ENCODE measurements around the gene ATG16L2.
"Not testable (repeated sequence)": the region's sequence is repeated elsewhere in the genome, so short reads cannot be mapped to it uniquely, and the experiment has no call there.

ATG16L2 gene

DNA sequence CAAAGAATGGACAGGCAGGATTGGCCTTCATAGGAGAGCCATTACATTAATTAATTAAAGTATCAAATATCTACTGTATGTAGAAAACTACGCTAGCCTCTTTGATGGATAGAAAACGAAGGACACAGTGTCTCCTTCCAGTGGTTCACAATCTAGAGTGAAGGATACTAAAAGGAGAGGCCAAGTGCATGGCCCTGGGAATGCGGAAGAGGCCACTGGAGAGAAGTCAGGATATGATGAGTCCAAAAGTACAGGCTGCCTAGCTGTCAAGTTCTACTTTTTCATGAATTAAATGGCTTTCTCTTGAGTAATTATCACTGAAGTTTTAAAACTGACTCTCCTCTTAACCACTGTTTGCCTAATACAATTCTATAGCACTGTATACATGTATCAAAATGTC lies 41.9 kb downstream of the ATG16L2 start:
- no peak for DNase-seq

DNA sequence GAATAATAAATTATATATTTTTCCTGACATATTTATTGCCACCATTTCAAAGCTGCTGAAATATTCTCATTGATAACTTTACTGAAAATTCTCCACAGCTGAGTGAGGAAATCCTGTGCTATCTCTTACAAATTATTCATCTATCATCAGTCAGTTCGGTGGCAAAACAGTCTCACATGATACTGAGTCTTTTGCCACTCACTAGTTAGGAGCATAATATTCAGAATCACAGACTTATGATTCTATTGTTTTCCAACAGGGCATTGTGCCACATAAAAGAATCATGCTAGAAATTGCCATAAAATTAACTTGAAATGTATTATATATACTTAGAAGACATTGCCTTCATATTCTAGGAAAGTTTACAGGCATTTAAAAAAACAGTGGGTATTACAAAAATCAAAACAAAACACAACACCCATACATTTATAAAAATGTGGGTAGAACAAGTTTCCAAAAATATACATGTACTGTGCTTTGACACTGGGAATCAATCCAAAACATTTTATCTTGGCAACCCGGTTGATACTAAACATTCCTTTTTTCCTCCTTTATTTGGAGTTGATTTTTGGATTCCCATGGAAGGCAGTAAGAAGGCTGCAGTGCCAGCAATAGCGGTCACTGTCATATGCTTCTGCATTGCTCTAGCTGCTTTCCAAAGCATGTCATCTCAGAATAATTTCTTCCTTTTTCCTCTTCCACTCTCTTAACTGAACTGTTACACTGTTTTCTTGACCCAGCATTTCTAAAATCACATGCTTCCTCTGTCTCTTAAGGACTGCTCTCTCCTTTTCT lies 42.5 kb downstream of the ATG16L2 start:
- no peak for DNase-seq

DNA sequence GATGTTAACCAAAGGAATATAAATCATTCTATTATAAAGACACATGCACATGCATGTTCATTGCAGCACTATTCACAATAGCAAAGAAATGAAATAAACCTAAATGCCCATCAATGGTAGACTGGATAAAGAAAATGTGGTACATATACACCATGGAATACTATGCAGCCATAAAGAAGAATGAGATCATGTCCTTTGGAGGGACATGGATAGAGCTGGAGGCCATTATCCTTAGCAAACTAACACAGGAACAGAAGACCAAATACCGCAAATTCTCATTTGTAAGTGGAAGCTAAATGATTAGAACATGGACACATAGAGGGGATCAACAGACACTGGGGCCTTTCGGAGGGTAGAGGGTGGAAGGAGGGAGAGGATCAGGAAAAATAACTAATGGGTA lies 44.1 kb downstream of the ATG16L2 start:
- DNase-seq, result not testable (repeated sequence)

DNA sequence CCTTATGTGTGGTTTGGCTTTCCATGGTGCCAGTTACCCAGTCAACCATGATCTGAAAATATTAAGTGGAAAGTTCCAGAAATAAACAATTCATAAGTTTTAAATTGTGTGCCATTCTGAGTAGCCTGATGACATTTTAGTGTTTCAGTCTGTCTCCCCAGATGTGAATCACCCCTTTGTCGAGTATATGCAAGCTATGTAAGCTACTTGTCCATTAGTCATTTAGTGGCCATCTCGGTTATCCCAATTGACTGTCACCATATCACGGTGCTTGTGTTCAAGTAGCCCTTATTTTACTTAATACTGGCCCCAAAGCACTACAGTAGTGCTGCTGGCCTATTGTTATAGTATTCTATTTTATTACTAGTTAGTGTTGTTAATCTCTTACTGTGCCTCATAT lies 44.9 kb downstream of the ATG16L2 start:
- no peak for DNase-seq

DNA sequence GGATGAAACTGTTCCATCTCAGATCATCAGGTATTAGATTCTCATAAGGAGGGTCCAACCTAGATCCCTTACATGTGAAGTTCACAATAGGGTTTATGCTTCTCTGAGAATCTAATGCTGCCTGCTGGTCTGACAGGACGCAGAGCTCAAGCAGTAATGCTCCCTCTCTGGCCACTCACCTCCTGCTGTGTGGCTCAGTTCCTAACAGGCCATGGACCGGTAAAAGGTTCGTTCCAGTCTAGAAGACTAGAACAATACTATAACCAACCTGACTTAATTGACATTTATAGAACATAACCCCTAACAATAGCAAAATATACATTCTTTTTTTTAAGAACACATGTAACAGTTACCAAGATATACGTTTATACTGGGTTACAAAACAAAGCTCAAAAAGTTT lies 45.8 kb downstream of the ATG16L2 start:
- DNase-seq, result no peak

DNA sequence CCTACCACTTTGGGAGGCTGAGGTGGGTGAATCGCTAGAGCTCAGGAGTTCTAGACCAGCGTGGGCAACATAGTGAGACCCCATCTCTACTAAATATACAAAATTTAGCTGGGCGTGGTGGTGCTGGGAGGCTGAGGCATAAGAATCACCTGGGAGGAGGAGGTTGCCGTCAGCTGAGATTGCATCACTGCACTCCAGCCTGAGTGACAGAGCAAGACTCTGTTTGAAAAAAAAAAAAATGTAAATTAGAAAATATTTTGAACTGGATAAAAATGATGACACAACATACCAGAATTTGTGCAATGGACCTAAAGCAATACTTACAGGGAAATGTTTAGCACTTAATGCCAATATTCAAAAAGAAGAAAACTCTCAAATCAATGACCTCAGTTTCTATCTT lies 46.4 kb downstream of the ATG16L2 start:
- no peak for DNase-seq

DNA sequence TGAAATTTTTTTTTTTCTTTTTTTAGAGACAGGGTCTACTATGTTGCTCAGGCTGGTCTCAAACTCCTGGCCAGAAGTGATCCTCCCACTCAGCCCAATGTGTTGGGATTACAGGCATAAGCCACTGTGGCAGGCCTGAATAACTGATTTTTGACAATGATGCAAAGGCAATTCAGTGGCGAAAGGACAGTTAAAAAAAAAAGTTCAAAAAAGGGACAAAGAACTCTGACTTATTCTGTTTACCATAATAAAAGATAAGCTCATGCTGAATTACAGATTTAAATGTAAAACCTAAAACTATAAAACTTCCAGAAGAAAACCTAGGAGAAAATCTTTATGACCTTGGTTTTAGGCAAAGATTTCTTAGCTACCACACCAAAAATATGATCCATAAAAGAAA lies 48.9 kb downstream of the ATG16L2 start:
- DNase-seq, result no peak

DNA sequence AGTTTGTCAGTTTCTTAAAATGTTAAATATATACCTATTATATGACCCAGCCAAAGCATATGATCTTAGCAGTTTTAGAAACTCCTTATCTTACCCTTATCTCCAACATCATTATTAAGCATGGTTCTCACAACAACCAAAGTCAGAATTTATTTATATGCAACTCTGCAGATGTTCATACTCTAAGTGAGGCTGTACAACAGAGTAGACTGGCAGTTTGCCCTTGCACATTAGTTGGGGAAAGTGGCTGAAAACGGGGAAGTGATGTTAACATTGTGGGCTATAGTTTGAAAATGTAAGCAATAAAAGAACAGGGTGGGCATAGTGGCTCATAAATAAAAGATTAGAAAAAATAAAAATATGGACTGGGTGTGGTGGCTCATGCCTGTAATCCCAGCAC lies 49.7 kb downstream of the ATG16L2 start:
- no peak for DNase-seq

DNA sequence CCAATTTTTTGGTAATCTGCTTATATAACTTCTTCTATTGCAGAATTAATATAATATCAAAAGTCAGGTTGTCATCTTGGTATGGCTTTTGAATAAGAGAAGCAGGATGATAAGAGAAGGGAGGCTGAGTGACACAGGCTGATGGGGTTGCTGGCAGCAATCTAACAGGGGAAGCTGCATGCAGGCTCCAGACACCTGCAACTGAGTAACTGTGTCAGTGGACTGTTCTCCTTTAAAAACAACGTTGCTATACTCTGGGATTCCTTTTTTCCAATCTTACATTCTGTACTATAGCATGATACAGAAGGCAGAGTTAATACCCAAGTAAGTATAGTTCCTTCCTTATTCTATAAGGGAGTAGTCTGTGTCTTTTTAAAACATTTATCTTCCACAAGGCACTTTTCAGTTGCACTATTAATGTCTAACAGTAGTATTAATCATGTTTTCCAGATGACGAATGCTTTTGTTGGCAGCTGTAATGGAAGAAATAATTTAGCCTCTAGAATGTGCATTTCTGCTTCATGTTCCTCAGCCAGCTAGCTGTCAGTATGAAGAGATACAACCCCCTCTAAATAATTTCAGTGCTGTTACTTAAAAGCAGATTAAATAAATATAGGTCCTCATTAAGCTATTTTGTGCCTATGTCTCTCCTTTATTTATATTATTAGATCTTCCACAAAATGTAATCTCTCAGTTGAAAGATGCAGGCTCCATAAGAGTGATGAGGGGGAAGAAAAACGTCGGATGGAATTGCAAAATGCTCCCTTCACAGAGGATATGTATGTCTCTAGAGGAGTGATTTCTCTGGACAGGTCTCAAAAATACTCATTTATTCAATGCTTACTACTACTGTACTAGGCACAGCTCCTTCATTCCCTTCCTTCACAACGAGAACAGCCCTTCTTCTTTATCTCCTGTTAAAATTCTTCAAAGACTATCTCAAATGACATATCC lies 50.8 kb downstream of the ATG16L2 start:
- DNase-seq, result no peak

DNA sequence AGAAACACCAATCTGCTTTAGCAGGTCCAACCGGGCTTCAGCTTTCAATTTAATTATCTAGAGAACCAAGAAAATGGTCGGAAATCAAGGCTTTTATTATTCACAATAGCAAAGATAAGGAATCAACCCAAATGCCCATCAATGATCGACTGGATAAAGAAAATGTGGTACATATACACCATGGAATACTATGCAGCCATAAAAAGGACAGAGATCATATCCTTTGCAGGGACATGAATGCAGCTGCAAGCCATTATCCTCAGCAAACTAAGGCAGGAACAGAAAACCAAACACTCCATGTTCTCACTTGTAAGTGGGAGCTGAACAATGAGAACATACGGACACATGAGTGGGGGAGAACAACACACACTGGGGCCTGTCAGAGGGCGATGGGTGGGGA lies 53.8 kb downstream of the ATG16L2 start:
- DNase-seq, result no peak

DNA sequence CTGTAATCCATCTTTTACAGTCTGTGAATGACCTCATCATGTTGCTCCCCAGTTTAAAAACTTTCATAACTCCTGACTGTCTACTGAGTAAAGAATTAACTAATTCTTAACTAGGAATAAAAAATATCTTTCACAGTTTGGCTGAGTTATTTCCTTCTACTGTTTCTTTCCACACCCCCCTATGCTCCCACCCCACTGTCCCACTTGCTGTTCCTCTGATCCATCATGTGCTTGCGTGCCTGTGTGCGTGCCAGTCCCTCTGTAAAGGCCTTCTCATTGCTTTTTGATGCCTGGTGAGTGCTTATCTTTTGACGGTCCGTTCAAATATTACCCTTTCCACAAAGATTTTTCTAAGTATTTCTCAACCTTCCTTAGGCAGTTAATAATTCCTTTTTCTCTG lies 55.6 kb downstream of the ATG16L2 start:
- DNase-seq, result no peak

DNA sequence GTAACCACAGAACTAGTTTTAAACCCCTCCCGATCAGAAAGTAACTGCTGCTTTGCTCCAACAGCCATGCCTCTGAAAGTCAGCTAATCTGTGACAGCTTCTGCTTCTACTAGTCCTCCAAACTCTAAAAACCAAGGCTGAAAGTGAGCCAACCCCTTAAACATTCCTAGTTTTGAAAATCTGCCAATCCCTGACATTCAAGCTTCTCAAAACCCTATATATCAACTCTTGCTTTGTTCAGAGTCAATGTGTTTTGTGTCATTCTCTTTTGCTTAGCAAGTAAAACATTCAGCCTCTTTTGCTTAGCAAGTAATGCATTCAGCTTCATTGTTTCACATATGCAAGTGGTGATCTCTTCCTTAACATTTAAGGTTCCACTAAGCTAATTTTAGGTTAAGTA lies 56.9 kb downstream of the ATG16L2 start:
- no peak for DNase-seq

DNA sequence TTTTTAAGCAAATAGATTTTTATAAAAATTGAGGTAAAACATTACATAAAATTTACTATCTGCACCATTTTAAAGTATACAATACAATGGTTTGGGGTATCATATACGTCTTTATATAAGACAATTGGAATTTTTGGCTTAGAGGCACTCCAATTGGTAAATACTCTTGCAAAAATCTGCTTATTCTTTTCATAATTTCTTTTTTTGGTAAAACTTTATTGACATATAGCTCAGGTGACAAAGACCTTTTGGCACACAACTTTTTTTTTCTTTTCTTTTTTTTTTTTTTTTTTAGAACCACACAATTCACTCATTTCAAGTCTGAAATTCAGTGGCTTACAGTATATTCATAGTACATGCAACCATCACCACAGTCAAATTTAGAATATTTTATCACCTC lies 57.8 kb downstream of the ATG16L2 start:
- DNase-seq, result no peak

DNA sequence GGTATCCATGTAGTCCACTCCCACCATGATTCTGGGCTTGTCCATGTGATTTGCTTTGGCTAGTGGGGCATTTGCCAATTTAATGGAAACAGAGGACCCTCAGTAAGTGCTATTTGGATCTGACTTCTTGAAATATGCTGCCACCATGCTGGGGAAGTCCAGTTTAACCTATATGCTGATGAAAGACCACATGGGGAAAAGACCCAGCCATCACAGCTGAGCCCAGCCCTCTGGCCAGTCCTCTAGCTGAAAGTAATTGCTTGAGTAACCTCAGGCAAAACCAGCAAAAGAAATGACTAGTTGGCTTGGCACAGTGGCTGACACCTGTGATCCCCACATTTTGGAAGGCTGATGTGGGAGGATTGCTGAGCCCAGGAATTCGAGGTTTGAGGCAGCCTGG lies 61.5 kb downstream of the ATG16L2 start:
- no peak for DNase-seq

DNA sequence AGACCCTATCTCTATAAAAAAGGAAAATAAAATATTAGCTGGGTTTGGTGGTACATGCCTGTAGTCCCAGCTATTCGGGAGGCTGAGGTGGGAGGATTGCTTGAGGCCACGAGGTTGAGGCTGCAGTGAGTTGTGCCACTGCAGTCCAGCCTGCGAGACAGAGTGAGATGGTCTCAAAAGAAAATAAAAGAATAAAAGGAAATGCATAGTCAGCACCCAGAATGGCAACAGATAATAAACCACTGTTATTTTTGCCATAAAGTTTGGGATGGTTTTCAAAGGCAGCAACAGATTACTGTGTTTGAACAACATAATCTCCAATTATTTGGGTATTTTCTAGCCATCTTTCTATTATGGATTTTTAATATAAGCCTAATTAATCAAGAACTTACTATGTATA lies 61.9 kb downstream of the ATG16L2 start:
- no peak for DNase-seq
